ENCODE data around the gene FYN. TPM values are rescaled to one million over a fixed set of nuclear protein-coding genes. Genes with fewer than 3 reads are reported as not detected.
"Not testable (repeated sequence)": the region's sequence is repeated elsewhere in the genome, so short reads cannot be mapped to it uniquely, and the experiment has no call there.

Gene FYN
- total RNA-seq, 2 experiments from 2014 or later: 266 to 323 TPM

DNA sequence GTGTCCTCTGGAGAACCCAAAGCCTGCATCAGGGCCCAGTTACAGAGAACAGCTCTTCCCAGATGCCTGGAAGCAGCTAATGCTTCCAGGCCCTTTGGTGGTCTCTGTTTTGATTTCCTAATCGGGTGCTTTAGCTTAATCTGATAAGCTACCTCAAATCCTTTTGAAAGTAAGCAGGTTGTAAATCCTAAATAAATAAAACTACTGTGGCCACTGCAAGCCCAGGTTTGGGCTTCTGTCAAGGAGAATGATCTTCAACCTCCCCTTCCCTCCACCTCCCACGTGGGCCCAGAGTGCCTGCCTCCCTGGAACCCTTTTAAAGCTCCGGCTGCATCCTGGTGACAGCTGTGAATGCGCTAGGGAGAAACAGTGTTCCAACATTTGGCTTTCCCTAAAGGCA lies 25.2 kb upstream of the FYN start:
- ATAC-seq: no peak
- H3K27me3 Mint-ChIP-seq: peaks cover 6% of the 10 kb centered on the region
- H3K4me1 Mint-ChIP-seq: no peaks in the 10 kb centered on the region
- H3K9me3 Mint-ChIP-seq (ENCODE audit: low read depth): no peaks in the 10 kb centered on the region
- CTCF ChIA-PET: interaction anchor here (0.9 to 1.5 kb wide), 2 partner anchors 22 to 25 kb away, joined by 3 to 4 read pairs; partner anchors contain the start of gene FYN
- DNase-seq: no peak
- H3K27ac Mint-ChIP-seq: no peak overlapping the region
- no peak overlapping the region for H3K4me3 Mint-ChIP-seq
- H3K36me3 Mint-ChIP-seq: no peaks in the 10 kb centered on the region

DNA sequence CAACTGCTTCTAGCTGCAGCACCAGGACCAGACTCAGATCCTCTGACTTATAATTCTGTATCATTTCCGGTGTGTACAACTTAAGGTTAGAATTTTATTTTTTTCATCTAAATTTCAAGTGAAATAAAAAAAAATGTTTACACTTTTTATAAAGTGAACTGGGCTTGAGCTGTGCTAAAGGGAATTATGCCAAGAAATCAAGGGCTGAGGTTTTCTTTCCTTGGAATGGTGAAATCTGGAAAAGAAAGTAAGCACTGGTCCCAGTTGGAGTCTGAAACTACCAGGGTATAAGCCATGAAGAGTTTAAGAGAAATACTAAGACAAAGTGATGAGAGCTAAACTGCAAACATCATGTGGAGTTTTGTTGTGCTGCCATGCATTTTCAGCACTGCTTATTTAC lies 21.7 kb upstream of the FYN start:
- Mint-ChIP-seq H3K4me1 (no peaks in the 10 kb centered on the region), H3K27me3 (no peaks in the 10 kb centered on the region), H3K9me3 (ENCODE audit: low read depth) (no peaks in the 10 kb centered on the region), H3K4me3 (no peak overlapping the region), H3K36me3 (no peaks in the 10 kb centered on the region), H3K27ac (no peak overlapping the region)
- CTCF ChIA-PET: interaction anchor here (0.9 kb wide), 1 partner anchor 9 kb away, joined by 3 read pairs; no protein-coding TSS in a partner anchor
- DNase-seq (no peak), ATAC-seq (no peak)

DNA sequence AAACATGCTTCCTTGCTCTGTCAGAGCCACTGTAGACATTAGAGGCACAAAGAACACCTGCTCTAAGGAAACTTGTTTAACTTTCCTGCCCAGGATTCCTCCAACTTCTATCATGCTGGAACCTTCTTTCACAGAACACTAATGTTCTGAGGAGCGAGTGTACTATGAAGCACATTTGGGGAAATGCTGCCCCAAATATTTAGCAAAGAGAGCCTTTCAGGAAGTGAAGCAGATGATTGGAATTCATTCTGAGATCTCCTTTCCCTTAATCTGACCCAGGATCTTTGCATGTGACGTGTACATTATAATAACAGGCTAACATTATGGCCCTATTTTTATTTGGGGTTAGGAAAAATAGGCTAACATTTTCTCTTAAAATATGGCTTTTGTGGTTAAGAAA lies 21.0 kb upstream of the FYN start:
- Mint-ChIP-seq H3K27ac (no peak overlapping the region), H3K4me3 (no peak overlapping the region), H3K9me3 (ENCODE audit: low read depth) (no peaks in the 10 kb centered on the region), H3K4me1 (no peaks in the 10 kb centered on the region), H3K27me3 (peaks cover under 1% of the 10 kb centered on the region), H3K36me3 (no peaks in the 10 kb centered on the region)
- CTCF ChIA-PET: interaction anchor here (0.9 kb wide), 1 partner anchor 9 kb away, joined by 3 read pairs; no protein-coding TSS in a partner anchor
- ATAC-seq: no peak
- no peak for DNase-seq

DNA sequence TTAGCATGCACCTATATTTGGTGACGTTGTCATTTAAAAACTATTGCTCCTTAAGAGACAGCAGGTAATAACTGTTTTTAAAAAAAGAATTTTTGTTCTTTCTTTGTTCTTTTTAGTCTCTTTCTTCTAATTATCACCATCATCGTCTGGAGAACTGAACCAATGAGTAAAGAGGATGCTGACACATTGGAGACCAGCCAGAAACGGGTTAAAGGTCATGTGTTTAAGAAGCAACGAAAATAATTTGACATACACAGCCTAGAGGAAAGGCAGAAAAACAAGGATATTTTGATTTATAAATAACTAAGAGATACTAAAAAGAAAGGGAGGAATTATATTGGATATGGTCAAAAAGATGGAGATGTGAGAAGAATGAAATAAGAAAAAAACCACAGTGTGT lies 19.2 kb upstream of the FYN start:
- Mint-ChIP-seq H3K4me1 (no peaks in the 10 kb centered on the region), H3K4me3 (no peak overlapping the region), H3K9me3 (ENCODE audit: low read depth) (no peaks in the 10 kb centered on the region), H3K27ac (no peak overlapping the region), H3K36me3 (no peaks in the 10 kb centered on the region), H3K27me3 (peaks cover 10% of the 10 kb centered on the region)
- DNase-seq (no peak), ATAC-seq (no peak)
- CTCF ChIA-PET: no interaction called here

DNA sequence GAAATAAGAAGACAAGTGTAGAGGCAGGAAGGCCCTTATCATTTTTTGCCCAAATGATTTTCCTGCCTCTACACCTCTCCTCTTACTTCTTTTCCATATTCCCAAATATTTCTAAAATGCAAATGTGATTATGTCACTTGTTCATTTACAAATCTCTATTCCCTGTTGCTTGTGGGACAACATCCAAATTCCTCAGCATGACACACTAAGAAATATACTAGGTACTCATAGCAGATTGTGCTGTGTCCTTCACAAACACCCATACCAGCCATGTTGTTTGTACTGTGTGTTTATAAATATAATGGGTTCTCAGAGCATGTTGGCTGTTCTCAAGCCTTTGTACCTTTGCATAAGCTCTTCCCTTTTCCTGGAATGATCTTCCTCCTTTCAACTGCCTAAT lies 17.7 kb upstream of the FYN start:
- no peak overlapping the region for H3K27ac Mint-ChIP-seq
- H3K4me3 Mint-ChIP-seq: no peak overlapping the region
- no peaks in the 10 kb centered on the region for H3K9me3 Mint-ChIP-seq (ENCODE audit: low read depth)
- ATAC-seq: no peak
- peaks cover 11% of the 10 kb centered on the region for H3K27me3 Mint-ChIP-seq
- H3K4me1 Mint-ChIP-seq: no peaks in the 10 kb centered on the region
- peaks cover under 1% of the 10 kb centered on the region for H3K36me3 Mint-ChIP-seq
- DNase-seq: no peak
- CTCF ChIA-PET: no interaction called here

DNA sequence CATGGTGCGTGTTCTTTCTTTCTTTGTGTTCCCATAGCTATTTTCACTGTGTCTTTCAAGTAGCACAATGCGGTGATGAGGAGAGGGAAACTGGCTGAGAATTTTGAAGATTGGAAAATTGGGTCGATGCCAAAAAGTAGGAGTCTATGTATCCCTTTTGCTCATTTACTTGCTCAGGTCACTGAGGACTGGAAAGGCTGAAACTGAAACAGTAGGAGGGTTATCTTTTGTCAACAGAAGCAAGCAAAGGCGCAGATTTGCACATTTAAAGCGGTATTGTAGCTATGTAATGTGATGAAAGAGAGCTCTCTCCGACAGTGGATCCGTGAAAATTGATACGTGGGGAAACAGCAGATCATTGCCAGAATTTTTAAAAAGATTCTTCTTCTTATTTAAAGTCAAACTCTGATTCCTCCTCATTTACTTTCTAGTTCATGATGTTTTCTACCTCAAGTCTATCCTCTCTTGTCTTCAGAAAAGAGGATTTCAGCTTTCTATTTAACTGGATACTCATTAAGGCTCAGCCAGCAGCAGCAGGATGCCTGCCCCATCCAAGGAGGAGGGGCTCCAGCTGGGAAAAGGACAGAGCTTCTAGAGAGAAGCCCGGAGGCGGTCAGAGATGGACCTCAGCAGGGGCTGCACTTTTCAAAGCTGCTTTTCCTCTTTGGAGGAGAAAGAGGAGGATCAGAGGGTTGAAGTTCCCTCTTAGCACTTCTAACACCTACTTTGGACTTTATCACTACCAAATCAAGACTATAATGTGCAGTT lies 15.9 kb upstream of the FYN start:
- Mint-ChIP-seq H3K4me3 (no peak overlapping the region), H3K36me3 (peaks cover 2% of the 10 kb centered on the region), H3K9me3 (ENCODE audit: low read depth) (no peaks in the 10 kb centered on the region), H3K27me3 (peaks cover 11% of the 10 kb centered on the region), H3K4me1 (no peaks in the 10 kb centered on the region), H3K27ac (no peak overlapping the region)
- CTCF ChIA-PET: interaction anchor here (0.7 kb wide), 1 partner anchor 70 kb away, joined by 3 read pairs; no protein-coding TSS in a partner anchor
- no peak for ATAC-seq
- no peak for DNase-seq

DNA sequence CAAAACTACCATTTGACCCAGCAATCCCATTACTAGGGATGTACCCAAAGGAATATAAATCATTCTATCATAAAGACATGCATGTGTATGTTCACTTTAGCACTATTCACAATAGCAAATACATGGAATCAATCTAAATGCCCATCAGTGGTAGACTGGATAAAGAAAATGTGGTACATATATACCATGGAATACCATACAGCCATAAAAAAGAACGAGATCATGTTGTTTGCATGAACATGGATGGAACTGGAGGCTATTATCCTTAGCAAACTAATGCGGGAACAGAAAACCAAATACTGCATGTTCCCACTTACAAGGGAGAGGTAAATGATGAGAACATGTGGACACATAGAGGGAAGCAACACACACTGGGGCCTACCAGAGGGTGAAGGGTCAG lies 13.5 kb upstream of the FYN start:
- CTCF ChIA-PET, H3K4me3 Mint-ChIP-seq: not testable (repeated sequence)

DNA sequence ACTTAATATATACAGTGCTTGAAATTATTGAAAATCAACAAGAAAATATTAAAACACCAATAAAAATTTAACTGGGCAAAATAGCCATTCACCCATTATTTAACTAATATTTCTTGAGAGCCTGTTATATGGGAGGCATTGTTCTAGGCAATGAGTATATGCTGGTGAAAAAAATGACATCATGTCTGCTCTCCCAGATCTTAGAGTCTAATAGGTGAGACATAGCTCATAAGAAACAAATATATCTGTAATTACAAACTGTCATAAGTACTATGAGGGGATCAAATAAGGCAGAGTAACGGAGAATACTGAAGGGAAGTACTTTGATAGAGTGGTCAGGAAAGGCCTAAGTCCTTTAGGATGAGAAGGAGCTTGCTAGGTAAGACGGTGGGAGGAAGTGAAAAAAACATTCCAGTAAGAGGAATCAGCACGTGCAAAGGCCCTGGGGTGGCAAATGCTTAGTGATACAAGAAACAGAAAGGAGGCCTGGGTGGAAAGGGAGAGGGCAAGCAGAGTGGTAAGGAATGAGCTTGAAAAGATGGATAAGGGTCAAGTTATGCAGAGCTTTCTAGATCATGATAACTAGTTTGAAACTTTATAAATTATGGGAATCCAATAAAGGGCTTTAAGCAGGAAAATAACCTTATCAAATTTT lies 12.2 kb upstream of the FYN start:
- CTCF ChIA-PET: interaction anchor here (1.3 kb wide), 1 partner anchor 9 kb away, joined by 3 read pairs; no protein-coding TSS in a partner anchor
- H3K27ac Mint-ChIP-seq: no peak overlapping the region
- ATAC-seq (no peak), DNase-seq (no peak)
- H3K4me3 Mint-ChIP-seq: no peak overlapping the region
- H3K27me3 Mint-ChIP-seq: peaks cover 11% of the 10 kb centered on the region
- peaks cover 10% of the 10 kb centered on the region for H3K36me3 Mint-ChIP-seq
- peaks cover 5% of the 10 kb centered on the region for H3K9me3 Mint-ChIP-seq (ENCODE audit: low read depth)
- no peaks in the 10 kb centered on the region for H3K4me1 Mint-ChIP-seq

More for the DNA sequence above, 13.5 kb upstream of the FYN start:
- H3K27me3 Mint-ChIP-seq: peaks cover 11% of the 10 kb centered on the region
- DNase-seq; H3K27ac Mint-ChIP-seq; H3K4me1 Mint-ChIP-seq; H3K36me3 Mint-ChIP-seq; ATAC-seq; H3K9me3 Mint-ChIP-seq (ENCODE audit: low read depth): not testable (repeated sequence)

DNA sequence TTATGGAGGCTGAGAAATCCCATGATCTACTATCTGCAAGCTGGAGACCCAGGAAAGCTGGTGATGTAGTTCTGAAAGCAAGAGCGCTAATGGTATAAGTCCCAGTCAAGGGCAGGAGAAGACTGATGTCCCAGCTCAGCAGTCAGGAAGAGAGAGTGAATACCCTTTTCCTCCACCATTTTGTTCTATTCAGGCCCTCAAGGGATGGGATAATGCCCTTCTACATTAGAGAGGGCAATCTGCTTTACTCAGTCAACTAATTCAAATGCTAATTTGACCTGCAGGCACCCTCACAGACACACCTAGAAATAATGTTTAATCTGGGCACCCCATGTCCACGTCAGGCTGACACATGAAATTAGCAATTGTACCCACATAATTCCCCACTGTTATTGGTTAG lies 10.8 kb upstream of the FYN start:
- peaks cover 15% of the 10 kb centered on the region for H3K36me3 Mint-ChIP-seq
- no peak overlapping the region for H3K4me3 Mint-ChIP-seq

DNA sequence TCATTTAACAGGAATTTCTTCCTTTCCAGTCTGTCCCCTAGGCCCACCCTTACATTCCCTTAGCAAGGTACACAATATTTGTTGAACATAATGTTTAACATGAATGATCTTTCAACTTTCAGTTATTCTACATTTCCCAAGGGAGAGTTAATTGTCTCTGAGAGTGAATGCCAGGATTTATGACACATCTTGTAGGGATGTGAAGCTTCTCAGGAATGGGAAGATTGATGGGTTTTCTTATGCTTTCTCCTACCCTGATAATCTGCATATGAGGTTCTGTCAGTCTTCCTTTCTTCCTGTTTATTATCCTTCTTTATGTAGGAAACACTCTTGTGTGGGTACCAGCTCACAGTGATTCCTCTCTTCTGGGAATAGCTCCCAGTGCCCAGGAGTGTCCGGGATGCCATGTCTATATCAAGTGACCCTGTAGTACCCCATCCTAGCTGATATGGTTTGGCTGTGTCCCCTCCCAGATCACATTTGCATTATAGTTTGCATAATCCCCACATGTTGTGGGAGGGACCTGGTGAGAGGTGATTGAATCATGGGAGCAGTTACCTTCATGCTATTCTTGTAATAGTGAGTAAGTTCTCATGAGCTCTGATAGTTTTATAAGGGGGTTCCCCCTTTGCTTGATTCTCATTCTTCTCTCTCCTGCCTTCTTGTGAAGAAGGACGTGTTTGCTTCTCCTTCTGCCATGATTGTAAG lies 7.1 kb upstream of the FYN start:
- Mint-ChIP-seq H3K4me3 (no peak overlapping the region), H3K4me1 (no peaks in the 10 kb centered on the region), H3K27me3 (no peaks in the 10 kb centered on the region), H3K36me3 (peaks cover 14% of the 10 kb centered on the region), H3K27ac (no peak overlapping the region), H3K9me3 (ENCODE audit: low read depth) (peaks cover 10% of the 10 kb centered on the region)
- DNase-seq: no peak
- CTCF ChIA-PET: no interaction called here
- ATAC-seq: no peak

More for the DNA sequence above, 10.8 kb upstream of the FYN start:
- DNase-seq (no peak), ATAC-seq (no peak)
- peaks cover 8% of the 10 kb centered on the region for H3K27me3 Mint-ChIP-seq
- no peak overlapping the region for H3K27ac Mint-ChIP-seq
- H3K9me3 Mint-ChIP-seq (ENCODE audit: low read depth): peaks cover 10% of the 10 kb centered on the region
- CTCF ChIA-PET: interaction anchor here (1.3 kb wide), 1 partner anchor 9 kb away, joined by 3 read pairs; no protein-coding TSS in a partner anchor
- H3K4me1 Mint-ChIP-seq: no peaks in the 10 kb centered on the region

DNA sequence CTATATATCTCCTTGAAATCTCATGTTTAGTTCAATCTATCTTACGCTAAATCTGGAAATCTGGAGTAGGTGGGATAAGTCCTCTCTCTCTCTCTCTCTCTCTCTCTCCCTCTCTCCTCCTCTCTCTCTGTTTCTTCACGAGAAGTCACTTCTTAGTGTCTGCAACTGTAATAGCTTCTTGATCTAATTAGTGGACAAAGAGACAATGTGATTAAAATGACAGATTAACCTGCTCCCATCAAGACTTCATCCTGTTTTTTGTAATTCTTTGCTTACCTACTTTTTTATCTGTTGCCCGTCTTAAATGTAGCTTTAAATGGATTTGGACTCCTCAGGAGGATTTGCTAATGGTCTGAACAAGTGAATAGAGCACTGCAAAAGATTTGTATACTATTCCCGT lies 2.5 kb upstream of the FYN start:
- CTCF ChIA-PET: no interaction called here
- H3K9me3 Mint-ChIP-seq (ENCODE audit: low read depth): peaks cover 6% of the 10 kb centered on the region
- peaks cover 16% of the 10 kb centered on the region for H3K4me1 Mint-ChIP-seq
- peaks cover 8% of the 10 kb centered on the region for H3K36me3 Mint-ChIP-seq
- no peaks in the 10 kb centered on the region for H3K27me3 Mint-ChIP-seq
- no peak overlapping the region for H3K27ac Mint-ChIP-seq
- no peak overlapping the region for H3K4me3 Mint-ChIP-seq
- ATAC-seq (no peak), DNase-seq (no peak)

DNA sequence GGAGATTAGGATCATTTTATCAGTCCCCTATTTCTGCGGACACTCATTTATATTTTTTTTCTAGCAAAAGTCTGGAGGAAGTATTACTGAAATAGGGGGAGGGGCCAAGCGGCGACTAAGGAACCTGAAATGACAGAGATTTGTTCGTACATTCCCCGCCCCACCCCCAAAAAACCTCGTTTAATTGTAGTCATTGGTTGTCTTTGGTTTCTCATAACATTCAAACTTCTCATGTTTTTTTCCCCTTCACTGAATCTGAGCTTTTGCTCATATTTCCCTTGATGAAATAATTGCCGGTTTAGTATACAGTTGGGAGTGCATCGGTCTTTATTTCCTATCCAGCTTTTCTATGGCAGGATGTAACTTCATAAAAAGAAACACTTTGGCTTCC lies 768 bp upstream of the FYN start:
- peaks cover 5% of the 10 kb centered on the region for H3K36me3 Mint-ChIP-seq
- no peaks in the 10 kb centered on the region for H3K27me3 Mint-ChIP-seq
- H3K27ac Mint-ChIP-seq: peak overlapping the region; percentile 85
- CTCF ChIA-PET: interaction anchor here (0.7 to 1.8 kb wide), 15 partner anchors 9 to 167 kb away, joined by 3 to 7 read pairs (median 3); no protein-coding TSS in a partner anchor
- ATAC-seq: no peak
- peak; percentile 69 for DNase-seq
- H3K4me3 Mint-ChIP-seq: peak overlapping the region; percentile 96
- H3K4me1 Mint-ChIP-seq: peaks cover 32% of the 10 kb centered on the region
- no peaks in the 10 kb centered on the region for H3K9me3 Mint-ChIP-seq (ENCODE audit: low read depth)

DNA sequence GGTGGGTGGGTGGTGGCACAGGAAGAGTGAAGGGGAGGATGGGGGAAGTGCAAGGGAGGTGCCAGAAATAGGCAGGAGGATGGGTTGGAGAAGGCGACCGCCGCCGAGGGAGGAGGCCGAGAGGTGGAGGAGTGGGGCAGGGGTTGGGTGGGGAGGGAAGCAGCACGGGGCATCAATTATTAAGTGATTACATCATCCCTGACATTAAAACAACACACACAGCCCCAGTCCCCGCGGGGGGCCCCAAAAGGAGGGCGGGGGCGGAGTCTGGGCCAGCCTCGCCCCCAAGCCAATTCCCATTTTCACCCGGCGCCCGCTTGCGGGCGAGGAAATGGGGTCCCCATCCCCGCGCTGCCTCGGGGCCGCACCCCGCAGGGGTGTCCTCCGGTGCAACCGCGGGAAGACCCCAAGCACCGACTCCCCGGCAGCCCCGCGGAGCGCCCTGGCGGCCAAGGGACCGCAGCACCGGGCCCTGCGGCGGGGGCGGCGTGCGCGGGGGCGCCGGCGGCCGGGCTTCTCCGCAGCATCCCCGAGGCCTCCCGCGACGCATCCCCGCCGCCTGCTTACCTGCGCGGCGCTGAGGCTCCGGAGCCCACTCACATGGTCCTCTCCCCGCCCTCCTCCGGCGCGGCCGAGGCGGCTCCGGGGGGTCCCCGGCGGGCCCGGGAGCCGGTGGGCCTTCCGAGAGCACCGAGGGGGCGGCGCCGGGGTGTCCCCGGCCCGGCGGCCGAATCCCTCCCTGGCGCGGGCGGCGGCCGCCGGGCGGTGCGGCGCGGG lies 663 bp downstream of the FYN start:
- Mint-ChIP-seq H3K4me1 (peaks cover 44% of the 10 kb centered on the region), H3K27me3 (no peaks in the 10 kb centered on the region), H3K36me3 (peaks cover 9% of the 10 kb centered on the region), H3K9me3 (ENCODE audit: low read depth) (no peaks in the 10 kb centered on the region), H3K4me3 (peak overlapping the region; percentile 90), H3K27ac (peak overlapping the region; percentile 93)
- DNase-seq (peak; percentile 66), ATAC-seq (peak; percentile 7)
- CTCF ChIA-PET: interaction anchor here (0.9 to 1.8 kb wide), 12 partner anchors 8 to 163 kb away, joined by 3 to 8 read pairs (median 4); no protein-coding TSS in a partner anchor

Data from activated CD8-positive, alpha-beta memory T cell treated with anti-CD3 and anti-CD28 coated beads, Interleukin-2, amount 10 ng/mL, durations not matched to agents 7 days and 5 days (primary cell).